IMR-90 (cell line): ENCODE measurements around the gene ANO2. TPM values are rescaled to one million over a fixed set of nuclear protein-coding genes. Genes with fewer than 3 reads are reported as not detected.

Experiments
- ATAC-seq: fragments of 200-7000 bp; cut with Tn5 transposase; 2 replicates; pipeline ENCODE4 v1.9.1; 2020; ENCODE audit warnings: low read depth, mild to moderate bottlenecking, moderate library complexity
- BruUV-seq: library from RNA; stranded (reverse); fragments of 400-500 nt; replicated peaks from 2 replicates; lab custom pipeline; 2021; lab: Mats Ljungman, UMichigan
- CTCF ChIA-PET: fragments of 300-600 bp; formaldehyde crosslinking; extraction: SDS; loops from one replicate; lab custom pipeline; 2021; ENCODE audit warnings: antibody characterized with exemption; lab: Yijun Ruan, JAX
- POLR2A ChIA-PET: fragments of 300-600 bp; sonication (Branson Sonifier 250); formaldehyde crosslinking; loops from one replicate; lab custom pipeline; 2022; ENCODE audit warnings: antibody characterized with exemption; ENCODE audit not compliant: unreplicated experiment; lab: Charles Lee
- DNase-seq: peaks from one replicate; pipeline ENCODE4 v3.0.0; 2013
- H2AFZ ChIP-seq: replicated peaks from 2 replicates; pipeline ENCODE3; 2013; ENCODE audit warnings: low read length, mild to moderate bottlenecking; ENCODE audit not compliant: poor library complexity
- H2AK5ac ChIP-seq: 2 replicates; pipeline ENCODE4 v1.6.1; 2013; ENCODE audit warnings: low read depth, low read length, inconsistent platforms
- H2AK9ac ChIP-seq: replicated peaks from 2 replicates; pipeline ENCODE3; 2013; ENCODE audit warnings: mild to moderate bottlenecking, low read depth, low read length, moderate library complexity; ENCODE audit not compliant: poor library complexity
- H2BK120ac ChIP-seq: 2 replicates; pipeline ENCODE4 v1.6.1; 2013; ENCODE audit warnings: low read depth, low read length, inconsistent platforms
- H2BK15ac ChIP-seq: 3 replicates; pipeline ENCODE4 v1.6.1; 2013; ENCODE audit warnings: low read depth, low read length, inconsistent platforms
- H2BK20ac ChIP-seq: 2 replicates; pipeline ENCODE4 v1.6.1; 2013; ENCODE audit warnings: low read depth, mild to moderate bottlenecking, inconsistent platforms, low read length, moderate library complexity
- H2BK5ac ChIP-seq: 2 replicates; pipeline ENCODE4 v1.6.1; 2013; ENCODE audit warnings: mild to moderate bottlenecking, low read depth, low read length, inconsistent platforms; ENCODE audit not compliant: poor library complexity, severe bottlenecking
- H3K14ac ChIP-seq: replicated peaks from 2 replicates; pipeline ENCODE4 v1.6.1; 2013; ENCODE audit warnings: low read depth, low read length, inconsistent platforms
- H3K18ac ChIP-seq: 2 replicates; pipeline ENCODE4 v1.6.1; 2013; ENCODE audit warnings: low read depth, low read length, control low read depth
- H3K23ac ChIP-seq: 2 replicates; pipeline ENCODE4 v1.6.1; 2013; ENCODE audit warnings: low read depth, low read length, inconsistent platforms
- H3K27ac ChIP-seq: 2 replicates; pipeline ENCODE4 v1.5.1; 2013; ENCODE audit warnings: mild to moderate bottlenecking, control low read depth, low read length; ENCODE audit not compliant: insufficient read depth
- H3K27me3 ChIP-seq: 2 replicates; pipeline ENCODE4 v1.6.1; 2013; ENCODE audit warnings: low read length; ENCODE audit not compliant: control insufficient read depth, insufficient read depth
- H3K36me3 ChIP-seq: 2 replicates; pipeline ENCODE4 v1.6.1; 2013; ENCODE audit warnings: low read length, mixed read lengths; ENCODE audit not compliant: control insufficient read depth, insufficient read depth
- H3K4ac ChIP-seq: 2 replicates; pipeline ENCODE4 v1.6.1; 2013; ENCODE audit warnings: low read depth, low read length, inconsistent platforms
- H3K4me1 ChIP-seq: 2 replicates; pipeline ENCODE4 v1.6.1; 2013; ENCODE audit warnings: low read length, mixed read lengths; ENCODE audit not compliant: control insufficient read depth, insufficient read depth
- H3K4me2 ChIP-seq: 2 replicates; pipeline ENCODE4 v1.6.1; 2013; ENCODE audit warnings: low read depth, mild to moderate bottlenecking, control low read depth, low read length, moderate library complexity
- H3K4me3 ChIP-seq: 2 replicates; pipeline ENCODE4 v1.5.1; 2013; ENCODE audit warnings: low read depth, mild to moderate bottlenecking, control low read depth, low read length, moderate library complexity; ENCODE audit not compliant: insufficient read depth
- H3K56ac ChIP-seq: 2 replicates; pipeline ENCODE4 v1.6.1; 2013; ENCODE audit warnings: low read length, inconsistent platforms; ENCODE audit not compliant: insufficient read depth; ENCODE audit errors: extremely low read depth
- H3K79me1 ChIP-seq, 2 experiments: 2 replicates each; pipeline ENCODE4 v1.6.1; 2013; ENCODE audit warnings: low read length in 2 of 2, inconsistent platforms in 1 of 2, low read depth in 1 of 2
- H3K9ac ChIP-seq: 2 replicates; pipeline ENCODE4 v1.6.1; 2013; ENCODE audit warnings: low read depth, low read length, control low read depth
- H3K9me1 ChIP-seq: 2 replicates; pipeline ENCODE4 v1.6.1; 2013; ENCODE audit warnings: low read length, inconsistent platforms; ENCODE audit not compliant: insufficient read depth
- H3K9me3 ChIP-seq: 2 replicates; pipeline ENCODE4 v1.6.1; 2013; ENCODE audit warnings: low read length; ENCODE audit not compliant: control insufficient read depth, insufficient read depth
- H4K20me1 ChIP-seq: 2 replicates; pipeline ENCODE4 v1.6.1; 2013; ENCODE audit warnings: low read length, inconsistent platforms; ENCODE audit not compliant: insufficient read depth
- H4K5ac ChIP-seq: 2 replicates; pipeline ENCODE4 v1.6.1; 2013; ENCODE audit warnings: mild to moderate bottlenecking, low read depth, low read length, control low read depth
- H4K8ac ChIP-seq, 2 experiments: 2 replicates each; pipeline ENCODE4 v1.6.1; 2013; ENCODE audit warnings: low read depth in 2 of 2, low read length in 2 of 2, control low read depth in 1 of 2, inconsistent platforms in 1 of 2
- H4K91ac ChIP-seq: 2 replicates; pipeline ENCODE4 v1.6.1; 2013; ENCODE audit warnings: low read depth, low read length, inconsistent platforms; ENCODE audit not compliant: insufficient read depth
- CHD1 ChIP-seq: IDR thresholded peaks from 2 replicates; pipeline ENCODE4 v1.6.1; 2012; ENCODE audit warnings: low read depth, low read length, improper control_type of control experiment
- CTCF ChIP-seq: conservative IDR thresholded peaks from 2 replicates; pipeline ENCODE4 v1.5.1; 2012; ENCODE audit warnings: mild to moderate bottlenecking, low read depth, low read length, improper control_type of control experiment
- FOS ChIP-seq: fragments of 150-350 bp; IDR thresholded peaks from 2 replicates; pipeline ENCODE4 v1.6.1; 2016; ENCODE audit warnings: low read depth, low read length
- MAFK ChIP-seq: IDR thresholded peaks from 2 replicates; pipeline ENCODE4 v1.6.1; 2012; ENCODE audit warnings: low read depth, low read length, improper control_type of control experiment
- MXI1 ChIP-seq: IDR thresholded peaks from 2 replicates; pipeline ENCODE4 v1.6.1; 2012; ENCODE audit warnings: low read depth, mild to moderate bottlenecking, low read length, moderate library complexity, borderline replicate concordance
- RCOR1 ChIP-seq: IDR thresholded peaks from 2 replicates; pipeline ENCODE4 v1.6.1; 2012; ENCODE audit warnings: mild to moderate bottlenecking, low read length, improper control_type of control experiment; ENCODE audit not compliant: insufficient replicate concordance
- RFX5 ChIP-seq: IDR thresholded peaks from 2 replicates; pipeline ENCODE4 v1.8.0; 2012; ENCODE audit warnings: low read depth, mild to moderate bottlenecking, low read length, moderate library complexity
- WGBS, 2 experiments: methylation state at CpG; one replicate each; pipeline versions ENCODE4 v1.1.5 to v1.1.7; 2013; ENCODE audit warnings: missing lambda C conversion rate in 2 of 2; ENCODE audit not compliant: insufficient read length in 1 of 2; ENCODE audit errors: extremely low coverage in 2 of 2; 5-methylcytosine and 5-hydroxymethylcytosine counted together
- dilution Hi-C: fragments of 300-500 bp; cut with HindIII; formaldehyde crosslinking; loops from one replicate; pipeline ENCODE4 v1.14.3; 2018; ENCODE audit warnings: low sequenced_read_pairs; ENCODE audit not compliant: unreplicated experiment
- in situ Hi-C: fragments of 300-500 bp; cut with MboI; formaldehyde crosslinking; loops from 3 replicates; pipeline ENCODE4 v1.14.3; 2019; ENCODE audit warnings: low sequenced_read_pairs, inconsistent platforms, mixed read lengths
- intact Hi-C: fragments of 100-400 bp; cut with micrococcal nuclease; formaldehyde crosslinking; loops from 2 replicates; pipeline ENCODE4 v1.10.0; 2022
- polyA plus RNA-seq, 3 experiments: library from polyadenylated mRNA; depleted of rRNA; stranded (reverse); fragments of >200 nt; gene quantifications; 2 replicates each; pipeline ENCODE4 v1.2.3, GENCODE V29; 2012; ENCODE audit warnings: low replicate concordance in 1 of 3
- total RNA-seq: library from RNA; depleted of rRNA; stranded (reverse); fragments of >200 nt; gene quantifications from 2 replicates; pipeline ENCODE4 v1.2.3, GENCODE V29; 2012

ANO2 gene
- total and polyA plus RNA-seq, 2 of the 4 experiments (the other 2 are of a cell fraction) = 0.22 TPM; not detected in 1

- Histone ChIP-seq H3K56ac (no peak overlapping the region), H2AFZ (no peak overlapping the region), H3K9me3 (no peaks in the 10 kb centered on the region), H4K91ac (no peak overlapping the region), H2AK5ac (no peak overlapping the region), H2AK9ac (no peak overlapping the region), H3K9ac (no peak overlapping the region), H2BK5ac (no peak overlapping the region), H3K79me1 (no peaks in the 10 kb centered on the region), H3K23ac (no peak overlapping the region), H3K14ac (no peak overlapping the region), H2BK120ac (no peak overlapping the region), H3K27me3 (peaks cover 42% of the 10 kb centered on the region), H3K4me1 (no peaks in the 10 kb centered on the region), H3K4me2 (no peak overlapping the region), H4K8ac (no peak overlapping the region), H4K20me1 (no peaks in the 10 kb centered on the region), H3K36me3 (no peaks in the 10 kb centered on the region), H3K9me1 (no peaks in the 10 kb centered on the region), H4K5ac (no peak overlapping the region), H3K18ac (no peak overlapping the region), H3K4me3 (no peak overlapping the region), H2BK20ac (no peak overlapping the region), H3K4ac (no peak overlapping the region), H2BK15ac (no peak overlapping the region), H3K27ac (no peak overlapping the region)
- in situ Hi-C loops = no loop called here
- DNase-seq (no peak), ATAC-seq (no peak)
- POLR2A ChIA-PET = no interaction called here
- CTCF ChIA-PET = no interaction called here
- intact Hi-C loops = no loop called here
- TF ChIP-seq RFX5 = no peak
- no peak for TF ChIP-seq FOS
- TF ChIP-seq CTCF = no peak
- TF ChIP-seq RCOR1 = no peak
- no peak for TF ChIP-seq MXI1
- no peak for TF ChIP-seq CHD1
- TF ChIP-seq MAFK = no peak
- dilution Hi-C loops = no loop called here
- 63% methylated on average over 4 of the region's 6 CpGs; no CpG with 5 or more reads in 1 of the 2 experiments for WGBS, 2 experiments
- no TSS peak for BruUV-seq
Measured at GRCh38 chr12:5718680-5719079, 226.4 kb downstream of the ANO2 start.
